C4-2B (cell line): ENCODE data around the gene LRRC15.

ENCODE experiments used
- CTCF ChIP-seq: fragments of 450-650 bp; conservative IDR thresholded peaks from 2 replicates; pipeline ENCODE4 v1.5.1; 2017; ENCODE audit warnings: mild to moderate bottlenecking
- ZFX ChIP-seq: fragments of 450-650 bp; IDR thresholded peaks from 2 replicates; pipeline ENCODE4 v1.6.1; 2017

- TF ChIP-seq CTCF (no peak), ZFX (no peak)
Measured at GRCh38 chr3:194329583-194329965, 40.0 kb downstream of the LRRC15 start.
